OCI-LY7 (cell line): ENCODE data around the gene STRBP. TPM values are rescaled to one million over a fixed set of nuclear protein-coding genes. Genes with fewer than 3 reads are reported as not detected.

Source experiments
- BruUV-seq: library from RNA; stranded (reverse); fragments of 400-500 nt; replicated peaks from 2 replicates; lab custom pipeline; 2021; lab: Mats Ljungman, UMichigan
- CTCF ChIA-PET: fragments of 300-600 bp; sonication (Branson Sonifier 250); formaldehyde crosslinking; loops from one replicate; lab custom pipeline; 2022; ENCODE audit warnings: antibody characterized with exemption; ENCODE audit not compliant: unreplicated experiment; lab: Charles Lee
- POLR2A ChIA-PET: fragments of 300-600 bp; sonication (Branson Sonifier 250); formaldehyde crosslinking; loops from one replicate; lab custom pipeline; 2022; ENCODE audit warnings: antibody characterized with exemption; lab: Charles Lee
- DNase-seq: peaks from one replicate; pipeline ENCODE4 v3.0.0-alpha.2; 2015; ENCODE audit warnings: low spot score
- H2AFZ ChIP-seq: fragments of 200-600 bp; sonication (generic), shearing (Covaris generic); 2 replicates; pipeline ENCODE4 v1.6.1; 2014; ENCODE audit warnings: mild to moderate bottlenecking, antibody characterized with exemption, low read length, moderate library complexity
- H3K27ac ChIP-seq: fragments of 200-600 bp; sonication (generic); 2 replicates; pipeline ENCODE4 v1.5.1; 2014; ENCODE audit warnings: mixed run types, low read depth, mild to moderate bottlenecking, moderate library complexity, low read length, inconsistent platforms; ENCODE audit not compliant: poor library complexity, severe bottlenecking
- H3K36me3 ChIP-seq: fragments of 200-600 bp; sonication (generic); 2 replicates; pipeline ENCODE4 v1.6.1; 2014; ENCODE audit warnings: mild to moderate bottlenecking, antibody characterized with exemption, low read length, moderate library complexity, mixed read lengths; ENCODE audit not compliant: insufficient read depth
- H3K4me1 ChIP-seq: fragments of 200-600 bp; sonication (generic); 2 replicates; pipeline ENCODE4 v1.5.1; 2014; ENCODE audit warnings: mild to moderate bottlenecking, low read length; ENCODE audit not compliant: insufficient read depth, poor library complexity, severe bottlenecking
- H3K4me2 ChIP-seq: fragments of 200-600 bp; sonication (generic); 2 replicates; pipeline ENCODE4 v1.6.1; 2014; ENCODE audit warnings: mild to moderate bottlenecking, low read length
- H3K4me3 ChIP-seq: fragments of 200-600 bp; sonication (generic); 2 replicates; pipeline ENCODE4 v1.5.1; 2014; ENCODE audit warnings: mild to moderate bottlenecking, low read depth, low read length; ENCODE audit not compliant: poor library complexity, severe bottlenecking
- H3K79me2 ChIP-seq: fragments of 200-600 bp; sonication (generic); 2 replicates; pipeline ENCODE4 v1.6.1; 2016; ENCODE audit warnings: low read depth, mild to moderate bottlenecking, low read length, moderate library complexity, mixed read lengths; ENCODE audit not compliant: insufficient read depth
- H3K9me2 ChIP-seq: fragments of 200-600 bp; sonication (generic); 2 replicates; pipeline ENCODE4 v1.6.1; 2016; ENCODE audit warnings: mild to moderate bottlenecking, low read length, mixed read lengths; ENCODE audit not compliant: insufficient read depth
- H3K9me3 ChIP-seq: fragments of 200-600 bp; sonication (generic); 2 replicates; pipeline ENCODE4 v1.6.1; 2014; ENCODE audit warnings: mild to moderate bottlenecking, mixed run types, low read length, mixed read lengths
- H4K20me1 ChIP-seq: fragments of 200-600 bp; sonication (generic); 2 replicates; pipeline ENCODE4 v1.6.1; 2014; ENCODE audit warnings: mild to moderate bottlenecking, antibody characterized with exemption, low read length, moderate library complexity, mixed read lengths; ENCODE audit not compliant: insufficient read depth
- EZH2phosphoT487 ChIP-seq: fragments of 200-600 bp; sonication (generic); IDR thresholded peaks from 2 replicates; pipeline ENCODE4 v1.6.1; 2018; ENCODE audit warnings: low read depth, borderline replicate concordance, mild to moderate bottlenecking, mixed run types, antibody characterized with exemption, low read length, moderate library complexity, mixed read lengths
- intact Hi-C: fragments of 100-400 bp; cut with micrococcal nuclease; formaldehyde crosslinking; loops from one replicate; pipeline ENCODE4 v1.10.0; 2022; ENCODE audit not compliant: unreplicated experiment
- total RNA-seq, 2 experiments: library from RNA; depleted of rRNA in 1 of 2; stranded (reverse); fragments of >200 nt in 1 of 2; shearing (Covaris generic) in 1 of 2; gene quantifications; 2 replicates each; pipeline ENCODE4 v1.2.3, GENCODE V29; 2014 to 2022
- TF ChIP-seq, protein P1 (sequence below): fragments of 200-600 bp; sonication (generic); conservative IDR thresholded peaks from 2 replicates; pipeline ENCODE4 v1.5.1; 2014; ENCODE audit warnings: mild to moderate bottlenecking, antibody characterized with exemption, low read length, moderate library complexity, mixed read lengths

STRBP gene
- total RNA-seq, 2 experiments from 2014 or later, result 82.8 to 179 TPM

- no peak overlapping the region for H3K4me2 ChIP-seq
- H3K27ac ChIP-seq, result no peak overlapping the region
- no peak for TF ChIP-seq EZH2phosphoT487
- TF ChIP-seq, protein P1, sequence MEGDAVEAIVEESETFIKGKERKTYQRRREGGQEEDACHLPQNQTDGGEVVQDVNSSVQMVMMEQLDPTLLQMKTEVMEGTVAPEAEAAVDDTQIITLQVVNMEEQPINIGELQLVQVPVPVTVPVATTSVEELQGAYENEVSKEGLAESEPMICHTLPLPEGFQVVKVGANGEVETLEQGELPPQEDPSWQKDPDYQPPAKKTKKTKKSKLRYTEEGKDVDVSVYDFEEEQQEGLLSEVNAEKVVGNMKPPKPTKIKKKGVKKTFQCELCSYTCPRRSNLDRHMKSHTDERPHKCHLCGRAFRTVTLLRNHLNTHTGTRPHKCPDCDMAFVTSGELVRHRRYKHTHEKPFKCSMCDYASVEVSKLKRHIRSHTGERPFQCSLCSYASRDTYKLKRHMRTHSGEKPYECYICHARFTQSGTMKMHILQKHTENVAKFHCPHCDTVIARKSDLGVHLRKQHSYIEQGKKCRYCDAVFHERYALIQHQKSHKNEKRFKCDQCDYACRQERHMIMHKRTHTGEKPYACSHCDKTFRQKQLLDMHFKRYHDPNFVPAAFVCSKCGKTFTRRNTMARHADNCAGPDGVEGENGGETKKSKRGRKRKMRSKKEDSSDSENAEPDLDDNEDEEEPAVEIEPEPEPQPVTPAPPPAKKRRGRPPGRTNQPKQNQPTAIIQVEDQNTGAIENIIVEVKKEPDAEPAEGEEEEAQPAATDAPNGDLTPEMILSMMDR, result no peak
- intact Hi-C loops, result no loop called here
- no peak overlapping the region for H3K4me3 ChIP-seq
- peak overlapping the region; percentile 63; the same call in 1 of the 2 replicates for H2AFZ ChIP-seq
- no peaks in the 10 kb centered on the region for H3K79me2 ChIP-seq
- no peaks in the 10 kb centered on the region for H3K9me2 ChIP-seq
- no peak for DNase-seq
- peaks cover 14% of the 10 kb centered on the region for H3K4me1 ChIP-seq
- H3K36me3 ChIP-seq, result no peaks in the 10 kb centered on the region
- no TSS peak for BruUV-seq
- POLR2A ChIA-PET, result interaction anchor here (0.6 kb wide), 2 partner anchors 15 to 17 kb away, joined by 4 read pairs; no protein-coding TSS in a partner anchor
- H3K9me3 ChIP-seq, result peaks cover 10% of the 10 kb centered on the region; the same call in 1 of the 2 replicates
- CTCF ChIA-PET, result no interaction called here
- H4K20me1 ChIP-seq, result no peaks in the 10 kb centered on the region
Observed at GRCh38 chr9:123283048-123283408, 14.6 kb upstream of the STRBP start.

GRCh38 chr9:123282362-123283047 is 14.1 kb upstream of the STRBP start:
- TF ChIP-seq, protein P1, result no peak
- TF ChIP-seq EZH2phosphoT487, result no peak
- DNase-seq, result no peak
- H3K4me2 ChIP-seq, result peak overlapping the region; percentile 43
- H3K79me2 ChIP-seq, result no peaks in the 10 kb centered on the region
- intact Hi-C loops, result no loop called here
- H3K9me2 ChIP-seq, result no peaks in the 10 kb centered on the region
- H3K4me3 ChIP-seq, result no peak overlapping the region
- H3K27ac ChIP-seq, result no peak overlapping the region
- peaks cover 14% of the 10 kb centered on the region for H3K4me1 ChIP-seq
- peak overlapping the region; percentile 63; the same call in 1 of the 2 replicates for H2AFZ ChIP-seq
- H3K9me3 ChIP-seq, result peaks cover 14% of the 10 kb centered on the region; the same call in 1 of the 2 replicates
- no peaks in the 10 kb centered on the region for H3K36me3 ChIP-seq
- no peaks in the 10 kb centered on the region for H4K20me1 ChIP-seq
- BruUV-seq, result no TSS peak
- CTCF ChIA-PET, result no interaction called here
- POLR2A ChIA-PET, result interaction anchor here (0.6 to 1.0 kb wide), 2 partner anchors 15 to 24 kb away, joined by 3 to 4 read pairs; no protein-coding TSS in a partner anchor
